ENCODE data around the gene EHBP1L1.

Gene EHBP1L1

GRCh38 chr11:65599216-65599954 lies 23.5 kb downstream of the EHBP1L1 start:
- no CpG with 5 or more reads among the region's 49 CpGs for WGBS (ENCODE audit: insufficient coverage, insufficient read length)
- peaks cover 6% of the 10 kb centered on the region for H3K36me3 ChIP-seq (ENCODE audit: control insufficient read depth, insufficient read depth, low read length)
- peaks cover 1% of the 10 kb centered on the region; the same call in 1 of the 2 replicates for H3K27me3 ChIP-seq (ENCODE audit: control insufficient read depth, insufficient read depth, low read length)

DNA sequence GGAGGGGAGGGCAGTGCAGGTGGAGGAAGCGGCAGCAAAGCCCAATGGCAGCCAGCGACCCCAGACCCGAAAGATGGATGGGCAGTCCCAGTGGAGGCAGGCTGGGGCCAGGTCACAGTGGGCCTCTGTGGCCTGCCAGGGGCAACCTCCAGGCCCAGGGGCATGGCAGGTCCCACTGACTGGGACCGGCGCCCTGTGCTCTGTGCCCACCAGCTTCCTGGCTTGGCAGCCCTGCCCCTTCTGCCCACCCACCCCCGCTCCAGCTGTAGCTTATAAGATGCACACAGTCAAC lies 24.0 kb downstream of the EHBP1L1 start:
- Histone ChIP-seq H3K27me3 (ENCODE audit: control insufficient read depth, insufficient read depth, low read length) (peaks cover 1% of the 10 kb centered on the region; the same call in 1 of the 2 replicates), H3K4me1 (ENCODE audit: control insufficient read depth, insufficient read depth, low read length) (0 out of 2 replicates have a peak, but pooled peaks cover 1% of the 10 kb centered on the region), H3K36me3 (ENCODE audit: control insufficient read depth, insufficient read depth, low read length) (peaks cover 9% of the 10 kb centered on the region), H3K4me3 (ENCODE audit: low read length) (no peak overlapping the region), H3K9me3 (ENCODE audit: control insufficient read depth, insufficient read depth, low read length) (no peaks in the 10 kb centered on the region), H3K27ac (ENCODE audit: low read length) (no peak overlapping the region)
- no CpG with 5 or more reads among the region's 6 CpGs for WGBS (ENCODE audit: insufficient coverage, insufficient read length)
- DNase-seq (ENCODE audit: low read depth, low spot score): no peak

More at GRCh38 chr11:65599216-65599954, 23.5 kb downstream of the EHBP1L1 start:
- Histone ChIP-seq H3K9me3 (ENCODE audit: control insufficient read depth, insufficient read depth, low read length) (no peaks in the 10 kb centered on the region), H3K27ac (ENCODE audit: low read length) (no peak overlapping the region), H3K4me1 (ENCODE audit: control insufficient read depth, insufficient read depth, low read length) (0 out of 2 replicates have a peak, but pooled peaks cover 1% of the 10 kb centered on the region), H3K4me3 (ENCODE audit: low read length) (no peak overlapping the region)
- DNase-seq (ENCODE audit: low read depth, low spot score): no peak

DNA sequence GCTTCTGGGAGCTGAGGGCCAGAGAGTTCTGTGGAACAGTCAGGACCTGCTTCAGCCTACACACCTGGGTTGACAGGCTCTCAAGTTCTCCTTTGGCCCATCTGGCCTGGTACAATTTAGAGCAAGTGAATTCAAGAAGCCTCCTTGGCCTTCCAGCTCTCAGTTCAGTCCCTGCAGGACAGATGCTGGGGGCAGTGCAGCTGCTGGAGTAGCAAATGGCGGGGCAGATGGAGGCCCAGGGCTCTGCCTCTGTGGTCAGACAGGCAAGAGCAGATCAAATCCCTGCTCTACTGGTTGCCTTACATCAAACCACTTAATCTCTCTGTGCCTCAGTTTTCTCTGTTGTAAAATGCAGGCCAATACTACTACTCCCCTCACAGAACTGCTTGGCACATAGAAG lies 28.4 kb downstream of the EHBP1L1 start:
- H3K36me3 ChIP-seq (ENCODE audit: control insufficient read depth, insufficient read depth, low read length): peaks cover 3% of the 10 kb centered on the region; the same call in 1 of the 2 replicates
- WGBS (ENCODE audit: insufficient coverage, insufficient read length): no CpG with 5 or more reads among the region's 1 CpG
- H3K27ac ChIP-seq (ENCODE audit: low read length): no peak overlapping the region
- H3K9me3 ChIP-seq (ENCODE audit: control insufficient read depth, insufficient read depth, low read length): no peaks in the 10 kb centered on the region
- H3K4me1 ChIP-seq (ENCODE audit: control insufficient read depth, insufficient read depth, low read length): peaks cover 4% of the 10 kb centered on the region
- no peak overlapping the region for H3K4me3 ChIP-seq (ENCODE audit: low read length)
- H3K27me3 ChIP-seq (ENCODE audit: control insufficient read depth, insufficient read depth, low read length): peaks cover 1% of the 10 kb centered on the region; the same call in 1 of the 2 replicates
- DNase-seq (ENCODE audit: low read depth, low spot score): no peak

DNA sequence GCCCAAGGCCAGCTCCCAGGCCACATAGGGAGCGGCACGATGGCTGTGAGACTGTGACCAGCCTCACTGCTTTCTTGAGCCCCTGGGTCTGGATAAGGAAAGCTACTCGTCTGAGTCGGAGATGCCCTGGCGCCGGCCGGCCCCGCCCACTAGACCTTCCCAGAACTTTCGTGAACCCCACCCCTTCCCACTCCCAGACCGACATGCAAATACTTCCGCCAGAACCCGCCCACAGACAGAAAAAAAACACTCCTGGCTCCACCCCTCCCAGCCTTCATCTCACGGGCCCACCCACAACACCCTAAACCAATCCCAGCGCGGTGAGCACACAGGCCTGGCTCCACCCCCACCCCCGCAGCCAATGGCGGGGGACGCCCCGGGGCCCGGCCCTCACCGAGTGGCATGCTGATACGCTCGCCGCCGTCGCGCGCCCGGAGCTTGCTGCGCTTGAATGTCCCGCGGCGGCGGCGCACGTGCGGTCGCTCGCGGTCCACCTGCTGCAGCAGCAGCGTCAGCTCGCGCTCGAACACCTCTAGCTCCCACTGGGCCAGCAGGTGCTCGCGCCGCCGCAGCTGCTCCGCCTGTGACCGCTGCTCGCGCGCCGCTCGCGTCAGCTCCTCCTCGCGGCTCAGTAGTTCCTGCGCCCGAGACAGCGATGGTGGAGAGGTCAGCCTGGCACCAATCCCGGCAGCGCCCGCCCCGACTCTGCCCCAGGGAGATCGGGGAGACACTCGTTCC lies 31.2 kb downstream of the EHBP1L1 start:
- WGBS (ENCODE audit: insufficient coverage, insufficient read length): no CpG with 5 or more reads among the region's 67 CpGs
- H3K27me3 ChIP-seq (ENCODE audit: control insufficient read depth, insufficient read depth, low read length): no peaks in the 10 kb centered on the region
- no peaks in the 10 kb centered on the region for H3K9me3 ChIP-seq (ENCODE audit: control insufficient read depth, insufficient read depth, low read length)
- peak; percentile 94 for DNase-seq (ENCODE audit: low read depth, low spot score)
- no peak overlapping the region for H3K27ac ChIP-seq (ENCODE audit: low read length)
- H3K4me1 ChIP-seq (ENCODE audit: control insufficient read depth, insufficient read depth, low read length): peaks cover 3% of the 10 kb centered on the region
- H3K4me3 ChIP-seq (ENCODE audit: low read length): peak overlapping the region; percentile 40; the same call in 1 of the 2 replicates
- H3K36me3 ChIP-seq (ENCODE audit: control insufficient read depth, insufficient read depth, low read length): 0 out of 2 replicates have a peak, but pooled peaks cover 3% of the 10 kb centered on the region

DNA sequence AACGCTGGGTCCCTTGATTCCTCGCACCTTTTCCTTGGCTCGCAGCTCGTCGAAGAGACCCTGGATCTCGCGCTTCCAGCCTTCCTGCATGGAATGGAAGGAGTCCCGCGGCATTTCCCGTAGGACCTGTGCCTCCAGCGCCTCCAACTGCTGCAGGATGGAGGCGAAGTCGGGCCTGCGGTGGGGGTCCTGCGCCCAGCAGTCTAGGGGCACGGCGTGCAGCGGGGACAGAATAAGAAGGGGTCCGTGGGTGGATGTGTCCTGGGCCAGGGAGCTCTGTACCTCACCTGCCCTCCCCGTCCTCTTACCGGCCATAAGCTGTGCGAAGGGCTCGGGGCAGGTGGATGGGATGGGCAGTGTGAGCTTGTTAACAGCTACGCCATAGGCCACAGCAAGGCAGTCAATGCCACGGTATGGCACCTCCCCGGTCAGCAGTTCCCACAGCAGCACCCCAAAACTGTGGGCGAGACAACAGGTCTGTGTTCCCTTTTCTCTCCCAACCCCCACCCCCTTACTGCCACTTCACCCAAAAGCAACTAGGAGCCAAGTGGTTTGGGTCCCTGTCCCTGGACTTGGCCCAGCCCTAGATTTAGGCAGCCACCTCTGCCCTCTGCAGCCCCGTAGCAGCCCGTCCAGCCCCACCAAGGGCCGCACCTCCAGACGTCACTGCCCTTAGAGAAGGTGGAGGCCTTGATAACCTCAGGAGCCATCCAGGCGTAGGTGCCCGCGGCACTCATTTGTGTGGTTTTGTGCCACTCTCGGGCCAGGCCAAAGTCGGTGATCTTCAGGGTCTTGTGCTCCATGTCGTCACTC lies 32.0 kb downstream of the EHBP1L1 start:
- H3K4me1 ChIP-seq (ENCODE audit: control insufficient read depth, insufficient read depth, low read length): peaks cover 3% of the 10 kb centered on the region
- peak overlapping the region; percentile 40; the same call in 1 of the 2 replicates for H3K4me3 ChIP-seq (ENCODE audit: low read length)

DNA sequence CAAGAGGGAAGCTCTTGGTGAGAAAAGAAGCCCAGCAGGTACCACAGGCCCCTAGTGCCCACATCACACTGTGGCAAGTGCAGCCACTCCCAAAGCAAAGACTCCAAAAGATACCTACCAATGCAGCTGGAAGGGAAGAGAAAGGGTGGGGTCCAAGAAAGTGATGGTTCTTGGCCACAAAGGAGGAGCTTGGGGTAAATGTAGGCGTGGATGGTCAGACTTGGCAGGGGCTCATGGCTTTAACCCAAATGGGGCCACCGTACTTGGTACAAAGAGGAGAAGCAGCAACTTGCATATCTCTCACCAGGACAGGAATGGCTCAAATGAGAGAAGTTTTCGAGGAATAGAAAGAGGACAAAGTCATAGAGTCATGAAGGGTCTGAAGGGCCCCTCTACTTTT lies 33.4 kb downstream of the EHBP1L1 start:
- Histone ChIP-seq H3K9me3 (ENCODE audit: control insufficient read depth, insufficient read depth, low read length) (no peaks in the 10 kb centered on the region), H3K27me3 (ENCODE audit: control insufficient read depth, insufficient read depth, low read length) (no peaks in the 10 kb centered on the region), H3K27ac (ENCODE audit: low read length) (no peak overlapping the region), H3K4me1 (ENCODE audit: control insufficient read depth, insufficient read depth, low read length) (peaks cover 6% of the 10 kb centered on the region), H3K4me3 (ENCODE audit: low read length) (no peak overlapping the region), H3K36me3 (ENCODE audit: control insufficient read depth, insufficient read depth, low read length) (0 out of 2 replicates have a peak, but pooled peaks cover 3% of the 10 kb centered on the region)
- no CpG with 5 or more reads among the region's 3 CpGs for WGBS (ENCODE audit: insufficient coverage, insufficient read length)
- no peak for DNase-seq (ENCODE audit: low read depth, low spot score)

More for the DNA sequence above, 32.0 kb downstream of the EHBP1L1 start:
- DNase-seq (ENCODE audit: low read depth, low spot score): no peak
- Histone ChIP-seq H3K9me3 (ENCODE audit: control insufficient read depth, insufficient read depth, low read length) (no peaks in the 10 kb centered on the region), H3K27me3 (ENCODE audit: control insufficient read depth, insufficient read depth, low read length) (no peaks in the 10 kb centered on the region), H3K27ac (ENCODE audit: low read length) (no peak overlapping the region), H3K36me3 (ENCODE audit: control insufficient read depth, insufficient read depth, low read length) (0 out of 2 replicates have a peak, but pooled peaks cover 3% of the 10 kb centered on the region)
- no CpG with 5 or more reads among the region's 37 CpGs for WGBS (ENCODE audit: insufficient coverage, insufficient read length)

GRCh38 chr11:65609665-65610064 lies 33.8 kb downstream of the EHBP1L1 start:
- H3K36me3 ChIP-seq (ENCODE audit: control insufficient read depth, insufficient read depth, low read length): 0 out of 2 replicates have a peak, but pooled peaks cover 2% of the 10 kb centered on the region
- no peak overlapping the region for H3K4me3 ChIP-seq (ENCODE audit: low read length)
- H3K27me3 ChIP-seq (ENCODE audit: control insufficient read depth, insufficient read depth, low read length): no peaks in the 10 kb centered on the region
- no CpG with 5 or more reads among the region's 5 CpGs for WGBS (ENCODE audit: insufficient coverage, insufficient read length)
- H3K9me3 ChIP-seq (ENCODE audit: control insufficient read depth, insufficient read depth, low read length): no peaks in the 10 kb centered on the region
- DNase-seq (ENCODE audit: low read depth, low spot score): no peak
- H3K4me1 ChIP-seq (ENCODE audit: control insufficient read depth, insufficient read depth, low read length): peaks cover 6% of the 10 kb centered on the region
- no peak overlapping the region for H3K27ac ChIP-seq (ENCODE audit: low read length)

GRCh38 chr11:65610404-65610803 lies 34.6 kb downstream of the EHBP1L1 start:
- WGBS (ENCODE audit: insufficient coverage, insufficient read length): no CpG with 5 or more reads among the region's 6 CpGs
- H3K4me3 ChIP-seq (ENCODE audit: low read length): no peak overlapping the region
- DNase-seq (ENCODE audit: low read depth, low spot score): no peak
- H3K27me3 ChIP-seq (ENCODE audit: control insufficient read depth, insufficient read depth, low read length): no peaks in the 10 kb centered on the region
- no peaks in the 10 kb centered on the region for H3K36me3 ChIP-seq (ENCODE audit: control insufficient read depth, insufficient read depth, low read length)
- peaks cover 6% of the 10 kb centered on the region for H3K4me1 ChIP-seq (ENCODE audit: control insufficient read depth, insufficient read depth, low read length)
- no peak overlapping the region for H3K27ac ChIP-seq (ENCODE audit: low read length)
- no peaks in the 10 kb centered on the region for H3K9me3 ChIP-seq (ENCODE audit: control insufficient read depth, insufficient read depth, low read length)

- Histone ChIP-seq H3K36me3 (ENCODE audit: control insufficient read depth, insufficient read depth, low read length) (no peaks in the 10 kb centered on the region), H3K27ac (ENCODE audit: low read length) (no peak overlapping the region), H3K4me3 (ENCODE audit: low read length) (no peak overlapping the region), H3K27me3 (ENCODE audit: control insufficient read depth, insufficient read depth, low read length) (no peaks in the 10 kb centered on the region), H3K4me1 (ENCODE audit: control insufficient read depth, insufficient read depth, low read length) (peaks cover 6% of the 10 kb centered on the region), H3K9me3 (ENCODE audit: control insufficient read depth, insufficient read depth, low read length) (no peaks in the 10 kb centered on the region)
- no CpG with 5 or more reads among the region's 10 CpGs for WGBS (ENCODE audit: insufficient coverage, insufficient read length)
- no peak for DNase-seq (ENCODE audit: low read depth, low spot score)
These were observed 35.3 kb downstream of the EHBP1L1 start for GRCh38 chr11:65611028-65611757.
